ENCODE results near the gene AKAP13. TPM values are rescaled to one million over a fixed set of nuclear protein-coding genes. Genes with fewer than 3 reads are reported as not detected.

AKAP13 gene
- polyA plus RNA-seq, 1 donor from 2014 or later, result 10.0 TPM

GRCh38 chr15:85690561-85691231 lies 310.3 kb downstream of the AKAP13 start:
- Histone ChIP-seq H3K27ac (ENCODE audit: low read length) (no peak overlapping the region), H3K36me3 (ENCODE audit: insufficient read depth, low read length) (no peaks in the 10 kb centered on the region), H3K4me3 (ENCODE audit: low read length) (peak overlapping the region; percentile 63), H3K9me2 (ENCODE audit: insufficient read depth, low read length) (no peaks in the 10 kb centered on the region), H3K9me3 (ENCODE audit: low read length) (no peaks in the 10 kb centered on the region), H3K79me2 (replicated peaks; ENCODE audit: insufficient read depth, low read length) (no peaks in the 10 kb centered on the region), H3K4me2 (ENCODE audit: low read length) (no peak overlapping the region), H3K27me3 (ENCODE audit: insufficient read depth, low read depth, low read length) (no peaks in the 10 kb centered on the region), H3K9ac (ENCODE audit: low read length) (no peak overlapping the region), H4K20me1 (ENCODE audit: insufficient read depth) (no peaks in the 10 kb centered on the region), H2AFZ (ENCODE audit: low read depth, low read length) (no peak overlapping the region), H3F3A (ENCODE audit: insufficient read depth, low read length, poor library complexity, severe bottlenecking) (no peaks in the 10 kb centered on the region)
- TF ChIP-seq MXI1 (conservative IDR thresholded peaks at IDR 0.05; ENCODE audit: poor library complexity, severe bottlenecking) (no peak), EZH2 (IDR thresholded peaks at IDR 0.05; ENCODE audit: borderline replicate concordance, insufficient read depth, low read length, poor library complexity, severe bottlenecking) (no peak), POLR2AphosphoS5 (IDR thresholded peaks at IDR 0.05) (no peak), SMC3 (conservative IDR thresholded peaks at IDR 0.05; ENCODE audit: poor library complexity) (no peak), CTCF (IDR thresholded peaks at IDR 0.05; ENCODE audit: poor library complexity, severe bottlenecking) (no peak), TAF1 (IDR thresholded peaks at IDR 0.05; ENCODE audit: low read depth) (no peak), REST (IDR thresholded peaks at IDR 0.05; ENCODE audit: borderline replicate concordance) (no peak), EP300 (conservative IDR thresholded peaks at IDR 0.05; ENCODE audit: poor library complexity, severe bottlenecking) (no peak), RAD21 (conservative IDR thresholded peaks at IDR 0.05) (no peak)

GRCh38 chr15:85691350-85692240 lies 311.2 kb downstream of the AKAP13 start:
- H3K27me3 ChIP-seq (ENCODE audit: insufficient read depth, low read depth, low read length), result no peaks in the 10 kb centered on the region
- no peaks in the 10 kb centered on the region for H3K79me2 ChIP-seq (replicated peaks; ENCODE audit: insufficient read depth, low read length)
- H2AFZ ChIP-seq (ENCODE audit: low read depth, low read length), result no peak overlapping the region
- TF ChIP-seq REST (IDR thresholded peaks at IDR 0.05; ENCODE audit: borderline replicate concordance) (no peak), RAD21 (conservative IDR thresholded peaks at IDR 0.05) (no peak)
- H3F3A ChIP-seq (ENCODE audit: insufficient read depth, low read length, poor library complexity, severe bottlenecking), result no peaks in the 10 kb centered on the region
- H3K9ac ChIP-seq (ENCODE audit: low read length), result no peak overlapping the region
- no peak overlapping the region for H3K4me3 ChIP-seq (ENCODE audit: low read length)
- H3K27ac ChIP-seq (ENCODE audit: low read length), result no peak overlapping the region
- no peak overlapping the region for H3K4me2 ChIP-seq (ENCODE audit: low read length)
- no peaks in the 10 kb centered on the region for H4K20me1 ChIP-seq (ENCODE audit: insufficient read depth)
- H3K9me2 ChIP-seq (ENCODE audit: insufficient read depth, low read length), result no peaks in the 10 kb centered on the region
- no peaks in the 10 kb centered on the region for H3K36me3 ChIP-seq (ENCODE audit: insufficient read depth, low read length)
- H3K9me3 ChIP-seq (ENCODE audit: low read length), result no peaks in the 10 kb centered on the region

Measured in neural cell (in vitro differentiated cells).